ENCODE measurements around the gene FOXP4. TPM values are rescaled to one million over a fixed set of nuclear protein-coding genes. Genes with fewer than 3 reads are reported as not detected.

The FOXP4 gene
- total and polyA plus RNA-seq, 2 of the 13 experiments (the other 11 are each of a cell fraction or from before 2014, with no cell fraction given): 11.0 to 12.4 TPM

GRCh38 chr6:41568585-41569384, 22.6 kb downstream of the FOXP4 start (continued):
- TF ChIP-seq BCL3 (CRISPR knock-in tag; IDR thresholded peaks at IDR 0.05) (peak; percentile 82; the same call in 1 of the 2 replicates), DPF2 (CRISPR knock-in tag; IDR thresholded peaks at IDR 0.05; ENCODE audit: borderline replicate concordance, low read depth) (peak; percentile 88; the same call in 1 of the 2 replicates), ZFYVE20 (CRISPR knock-in tag; IDR thresholded peaks at IDR 0.05; ENCODE audit: borderline replicate concordance, low read depth) (no peak), ZNF720 (CRISPR knock-in tag; IDR thresholded peaks at IDR 0.05) (no peak), WIZ (CRISPR knock-in tag; IDR thresholded peaks at IDR 0.05) (peak; percentile 26; the same call in 1 of the 2 replicates), DMTF1 (CRISPR knock-in tag; IDR thresholded peaks at IDR 0.05) (no peak), ZNF558 (CRISPR knock-in tag; IDR thresholded peaks at IDR 0.05; ENCODE audit: borderline replicate concordance) (no peak), NR1H2 (CRISPR knock-in tag; IDR thresholded peaks at IDR 0.05; ENCODE audit: borderline replicate concordance, low read depth) (no peak; the same call in 1 of the 2 replicates), RELA (CRISPR knock-in tag; IDR thresholded peaks at IDR 0.05) (peak; percentile 10; the same call in 1 of the 2 replicates), ZNF772 (CRISPR knock-in tag; IDR thresholded peaks at IDR 0.05) (peak; percentile 90; the same call in 1 of the 2 replicates), TOPORS (CRISPR knock-in tag; IDR thresholded peaks at IDR 0.05) (0 out of 2 replicates have a peak, but pooled peaks have one; percentile 75), ZNF350 (CRISPR knock-in tag; IDR thresholded peaks at IDR 0.05; ENCODE audit: borderline replicate concordance, low read depth) (peak; percentile 98; the same call in 1 of the 2 replicates), ARNT2 (CRISPR knock-in tag; IDR thresholded peaks at IDR 0.05; ENCODE audit: low read depth) (peak; percentile 88), ZFP1 (CRISPR knock-in tag; IDR thresholded peaks at IDR 0.05) (peak; percentile 91; the same call in 1 of the 2 replicates), KLF12 (CRISPR knock-in tag; IDR thresholded peaks at IDR 0.05; ENCODE audit: borderline replicate concordance) (peak; percentile 89; the same call in 1 of the 2 replicates), MTA1 (CRISPR knock-in tag; IDR thresholded peaks at IDR 0.05; ENCODE audit: borderline replicate concordance) (peak; percentile 95), CEBPG (CRISPR knock-in tag; IDR thresholded peaks at IDR 0.05) (peak; percentile 92), ZNF367 (CRISPR knock-in tag; IDR thresholded peaks at IDR 0.05; ENCODE audit: borderline replicate concordance) (no peak)
- TF ChIP-seq, protein P1, sequence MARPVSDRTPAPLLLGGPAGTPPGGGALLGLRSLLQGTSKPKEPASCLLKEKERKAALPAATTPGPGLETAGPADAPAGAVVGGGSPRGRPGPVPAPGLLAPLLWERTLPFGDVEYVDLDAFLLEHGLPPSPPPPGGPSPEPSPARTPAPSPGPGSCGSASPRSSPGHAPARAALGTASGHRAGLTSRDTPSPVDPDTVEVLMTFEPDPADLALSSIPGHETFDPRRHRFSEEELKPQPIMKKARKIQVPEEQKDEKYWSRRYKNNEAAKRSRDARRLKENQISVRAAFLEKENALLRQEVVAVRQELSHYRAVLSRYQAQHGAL (CRISPR knock-in tag; IDR thresholded peaks at IDR 0.05; ENCODE audit: not compliant biosample characterization): peak; percentile 86
- TF ChIP-seq, protein P2, sequence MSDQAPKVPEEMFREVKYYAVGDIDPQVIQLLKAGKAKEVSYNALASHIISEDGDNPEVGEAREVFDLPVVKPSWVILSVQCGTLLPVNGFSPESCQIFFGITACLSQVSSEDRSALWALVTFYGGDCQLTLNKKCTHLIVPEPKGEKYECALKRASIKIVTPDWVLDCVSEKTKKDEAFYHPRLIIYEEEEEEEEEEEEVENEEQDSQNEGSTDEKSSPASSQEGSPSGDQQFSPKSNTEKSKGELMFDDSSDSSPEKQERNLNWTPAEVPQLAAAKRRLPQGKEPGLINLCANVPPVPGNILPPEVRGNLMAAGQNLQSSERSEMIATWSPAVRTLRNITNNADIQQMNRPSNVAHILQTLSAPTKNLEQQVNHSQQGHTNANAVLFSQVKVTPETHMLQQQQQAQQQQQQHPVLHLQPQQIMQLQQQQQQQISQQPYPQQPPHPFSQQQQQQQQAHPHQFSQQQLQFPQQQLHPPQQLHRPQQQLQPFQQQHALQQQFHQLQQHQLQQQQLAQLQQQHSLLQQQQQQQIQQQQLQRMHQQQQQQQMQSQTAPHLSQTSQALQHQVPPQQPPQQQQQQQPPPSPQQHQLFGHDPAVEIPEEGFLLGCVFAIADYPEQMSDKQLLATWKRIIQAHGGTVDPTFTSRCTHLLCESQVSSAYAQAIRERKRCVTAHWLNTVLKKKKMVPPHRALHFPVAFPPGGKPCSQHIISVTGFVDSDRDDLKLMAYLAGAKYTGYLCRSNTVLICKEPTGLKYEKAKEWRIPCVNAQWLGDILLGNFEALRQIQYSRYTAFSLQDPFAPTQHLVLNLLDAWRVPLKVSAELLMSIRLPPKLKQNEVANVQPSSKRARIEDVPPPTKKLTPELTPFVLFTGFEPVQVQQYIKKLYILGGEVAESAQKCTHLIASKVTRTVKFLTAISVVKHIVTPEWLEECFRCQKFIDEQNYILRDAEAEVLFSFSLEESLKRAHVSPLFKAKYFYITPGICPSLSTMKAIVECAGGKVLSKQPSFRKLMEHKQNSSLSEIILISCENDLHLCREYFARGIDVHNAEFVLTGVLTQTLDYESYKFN (CRISPR knock-in tag; conservative IDR thresholded peaks at IDR 0.05): peak; percentile 99

Measured in HepG2 (cell line).